Activated CD4-positive, alpha-beta memory T cell treated with anti-CD3 and anti-CD28 coated beads for 36 hours (primary cell): Measurements from ENCODE around the gene COPS7A. TPM values are rescaled to one million over a fixed set of nuclear protein-coding genes. Genes with fewer than 3 reads are reported as not detected.

Source experiments
- CTCF ChIA-PET: fragments of 350-600 bp; sonication (Branson Sonifier 250); formaldehyde crosslinking; loops from one replicate; lab custom pipeline; 2021; ENCODE audit warnings: antibody characterized with exemption, inconsistent platforms; lab: Charles Lee
- POLR2A ChIA-PET: fragments of 350-600 bp; sonication (Branson Sonifier 250); formaldehyde crosslinking; loops from one replicate; lab custom pipeline; 2021; ENCODE audit warnings: antibody characterized with exemption; lab: Charles Lee
- DNase-seq: peaks from one replicate; pipeline ENCODE4 v3.0.0-alpha.2; 2020
- H3K27ac Mint-ChIP-seq: one replicate; pipeline ENCODE4 v1.8.0; 2021; ENCODE audit warnings: mixed read lengths
- H3K27me3 Mint-ChIP-seq: one replicate; pipeline ENCODE4 v1.8.0; 2021; ENCODE audit warnings: mixed read lengths
- H3K36me3 Mint-ChIP-seq: one replicate; pipeline ENCODE4 v1.8.0; 2021; ENCODE audit warnings: mixed read lengths
- H3K4me1 Mint-ChIP-seq: one replicate; pipeline ENCODE4 v1.8.0; 2021; ENCODE audit warnings: low read depth, mixed read lengths
- H3K4me3 Mint-ChIP-seq: one replicate; pipeline ENCODE4 v1.8.0; 2021; ENCODE audit warnings: mild to moderate bottlenecking, mixed read lengths
- H3K9me3 Mint-ChIP-seq: one replicate; pipeline ENCODE4 v1.8.0; 2021; ENCODE audit warnings: mixed read lengths
- intact Hi-C: fragments of 100-400 bp; cut with micrococcal nuclease; formaldehyde crosslinking; loops from one replicate; pipeline ENCODE4 v1.15.1; 2023
- total RNA-seq, 2 experiments: library from RNA; stranded (reverse); gene quantifications; one replicate each; pipeline ENCODE4 v1.2.3, GENCODE V29; 2021

The COPS7A gene
- total RNA-seq, 2 experiments from 2014 or later, result 37.6 to 39.4 TPM

- no peak overlapping the region for H3K4me3 Mint-ChIP-seq
- no peaks in the 10 kb centered on the region for H3K9me3 Mint-ChIP-seq
- no peak overlapping the region for H3K27ac Mint-ChIP-seq
- DNase-seq, result no peak
- H3K27me3 Mint-ChIP-seq, result peaks cover 13% of the 10 kb centered on the region
- intact Hi-C loops, result no loop called here
- H3K4me1 Mint-ChIP-seq, result peaks cover 9% of the 10 kb centered on the region
- POLR2A ChIA-PET, result no interaction called here
- H3K36me3 Mint-ChIP-seq, result no peaks in the 10 kb centered on the region
- CTCF ChIA-PET, result interaction anchor here (0.5 to 1.6 kb wide), 3 partner anchors 11 to 196 kb away, joined by 3 to 4 read pairs (median 4); no protein-coding TSS in a partner anchor
These were observed 28.4 kb upstream of the COPS7A start for GRCh38 chr12:6695313-6696045.

- POLR2A ChIA-PET, result no interaction called here
- CTCF ChIA-PET, result no interaction called here
- no peak overlapping the region for H3K4me3 Mint-ChIP-seq
- H3K27ac Mint-ChIP-seq, result no peak overlapping the region
- peaks cover 13% of the 10 kb centered on the region for H3K4me1 Mint-ChIP-seq
- intact Hi-C loops, result no loop called here
- no peaks in the 10 kb centered on the region for H3K36me3 Mint-ChIP-seq
- no peak for DNase-seq
- no peaks in the 10 kb centered on the region for H3K9me3 Mint-ChIP-seq
- peaks cover 26% of the 10 kb centered on the region for H3K27me3 Mint-ChIP-seq
These were observed 26.9 kb upstream of the COPS7A start for GRCh38 chr12:6696690-6697583.

- H3K9me3 Mint-ChIP-seq, result no peaks in the 10 kb centered on the region
- no peaks in the 10 kb centered on the region for H3K36me3 Mint-ChIP-seq
- CTCF ChIA-PET, result interaction anchor here (0.6 to 1.1 kb wide), 4 partner anchors 11 to 134 kb away, joined by 3 to 4 read pairs (median 3); no protein-coding TSS in a partner anchor
- POLR2A ChIA-PET, result no interaction called here
- H3K27ac Mint-ChIP-seq, result no peak overlapping the region
- H3K27me3 Mint-ChIP-seq, result peaks cover 32% of the 10 kb centered on the region
- no peak overlapping the region for H3K4me3 Mint-ChIP-seq
- peak; percentile 37 for DNase-seq
- intact Hi-C loops, result no loop called here
- peaks cover 13% of the 10 kb centered on the region for H3K4me1 Mint-ChIP-seq
These were observed 26.1 kb upstream of the COPS7A start for GRCh38 chr12:6697584-6698351.

- ChIA-PET CTCF (interaction anchor here (0.6 to 1.4 kb wide), 7 partner anchors 12 to 135 kb away, joined by 3 to 4 read pairs (median 3); no protein-coding TSS in a partner anchor), POLR2A (interaction anchor here (0.6 kb wide), 1 partner anchor 443 kb away, joined by 4 read pairs; no protein-coding TSS in a partner anchor)
- H3K4me1 Mint-ChIP-seq, result peaks cover 13% of the 10 kb centered on the region
- no peak for DNase-seq
- peaks cover 37% of the 10 kb centered on the region for H3K27me3 Mint-ChIP-seq
- intact Hi-C loops, result no loop called here
- H3K4me3 Mint-ChIP-seq, result no peak overlapping the region
- no peak overlapping the region for H3K27ac Mint-ChIP-seq
- no peaks in the 10 kb centered on the region for H3K36me3 Mint-ChIP-seq
- H3K9me3 Mint-ChIP-seq, result no peaks in the 10 kb centered on the region
These were observed 25.3 kb upstream of the COPS7A start for GRCh38 chr12:6698352-6699046.

- H3K27ac Mint-ChIP-seq, result no peak overlapping the region
- H3K4me1 Mint-ChIP-seq, result peaks cover 13% of the 10 kb centered on the region
- ChIA-PET CTCF (interaction anchor here (0.8 to 1.4 kb wide), 7 partner anchors 10 to 127 kb away, joined by 3 to 4 read pairs (median 3); partner anchors contain the start of genes COPS7A and ZNF384), POLR2A (interaction anchor here (0.9 kb wide), 1 partner anchor 10 kb away, joined by 8 read pairs; the partner anchor contains the start of gene ZNF384)
- no peak for DNase-seq
- peak overlapping the region; percentile 40 for H3K4me3 Mint-ChIP-seq
- peaks cover 44% of the 10 kb centered on the region for H3K27me3 Mint-ChIP-seq
- intact Hi-C loops, result no loop called here
- no peaks in the 10 kb centered on the region for H3K36me3 Mint-ChIP-seq
- H3K9me3 Mint-ChIP-seq, result no peaks in the 10 kb centered on the region
These were observed 24.4 kb upstream of the COPS7A start for GRCh38 chr12:6699259-6699988.

GRCh38 chr12:6699989-6700645 lies 23.7 kb upstream of the COPS7A start:
- no peak overlapping the region for H3K27ac Mint-ChIP-seq
- no peaks in the 10 kb centered on the region for H3K36me3 Mint-ChIP-seq
- peaks cover 47% of the 10 kb centered on the region for H3K27me3 Mint-ChIP-seq
- H3K4me1 Mint-ChIP-seq, result peaks cover 13% of the 10 kb centered on the region
- ChIA-PET POLR2A (interaction anchor here (0.9 kb wide), 1 partner anchor 11 kb away, joined by 8 read pairs; the partner anchor contains the start of gene ZNF384), CTCF (interaction anchor here (0.8 to 1.4 kb wide), 5 partner anchors 11 to 126 kb away, joined by 3 to 4 read pairs (median 3); partner anchors contain the start of genes COPS7A and ZNF384)
- H3K4me3 Mint-ChIP-seq, result peak overlapping the region; percentile 40
- DNase-seq, result peak; percentile 30
- intact Hi-C loops, result no loop called here
- H3K9me3 Mint-ChIP-seq, result no peaks in the 10 kb centered on the region

GRCh38 chr12:6700646-6701051 lies 23.2 kb upstream of the COPS7A start, which contains the start of gene PIANP:
PIANP (minus strand) TSS chr12:6700815; CDS start chr12:6698061, 2,754 bp downstream.
- Mint-ChIP-seq H3K27me3 (peaks cover 50% of the 10 kb centered on the region), H3K4me3 (peak within 1 kb of the TSS; percentile 68), H3K4me1 (peaks cover 13% of the 10 kb centered on the region), H3K9me3 (no peaks in the 10 kb centered on the region), H3K36me3 (no peaks in the 10 kb centered on the region), H3K27ac (no peak within 1 kb of the TSS)
- POLR2A ChIA-PET, result no interaction called here
- intact Hi-C loops, result no loop called here
- peak; percentile 66 for DNase-seq
- CTCF ChIA-PET, result interaction anchor here (0.8 kb wide), 1 partner anchor 125 kb away, joined by 3 read pairs; no protein-coding TSS in a partner anchor

- no peak overlapping the region for H3K27ac Mint-ChIP-seq
- DNase-seq, result no peak
- peaks cover 13% of the 10 kb centered on the region for H3K4me1 Mint-ChIP-seq
- H3K27me3 Mint-ChIP-seq, result peaks cover 50% of the 10 kb centered on the region
- no peaks in the 10 kb centered on the region for H3K36me3 Mint-ChIP-seq
- CTCF ChIA-PET, result no interaction called here
- no peaks in the 10 kb centered on the region for H3K9me3 Mint-ChIP-seq
- intact Hi-C loops, result no loop called here
- POLR2A ChIA-PET, result no interaction called here
- H3K4me3 Mint-ChIP-seq, result peak overlapping the region; percentile 68
These were observed 22.6 kb upstream of the COPS7A start for GRCh38 chr12:6701078-6701768.

GRCh38 chr12:6703631-6704030 lies 20.2 kb upstream of the COPS7A start:
- intact Hi-C loops, result no loop called here
- ChIA-PET CTCF (interaction anchor here (0.7 kb wide), 1 partner anchor 188 kb away, joined by 3 read pairs; no protein-coding TSS in a partner anchor), POLR2A (no interaction called here)
- Mint-ChIP-seq H3K36me3 (no peaks in the 10 kb centered on the region), H3K27me3 (peaks cover 47% of the 10 kb centered on the region), H3K4me1 (peaks cover 13% of the 10 kb centered on the region), H3K4me3 (no peak overlapping the region), H3K27ac (no peak overlapping the region), H3K9me3 (no peaks in the 10 kb centered on the region)
- DNase-seq, result peak; percentile 22
